Measurements from ENCODE around the gene ANKRD65.

GRCh38 chr1:1431845-1432273, 10.8 kb upstream of the ANKRD65 start:
- TF ChIP-seq, protein P1, sequence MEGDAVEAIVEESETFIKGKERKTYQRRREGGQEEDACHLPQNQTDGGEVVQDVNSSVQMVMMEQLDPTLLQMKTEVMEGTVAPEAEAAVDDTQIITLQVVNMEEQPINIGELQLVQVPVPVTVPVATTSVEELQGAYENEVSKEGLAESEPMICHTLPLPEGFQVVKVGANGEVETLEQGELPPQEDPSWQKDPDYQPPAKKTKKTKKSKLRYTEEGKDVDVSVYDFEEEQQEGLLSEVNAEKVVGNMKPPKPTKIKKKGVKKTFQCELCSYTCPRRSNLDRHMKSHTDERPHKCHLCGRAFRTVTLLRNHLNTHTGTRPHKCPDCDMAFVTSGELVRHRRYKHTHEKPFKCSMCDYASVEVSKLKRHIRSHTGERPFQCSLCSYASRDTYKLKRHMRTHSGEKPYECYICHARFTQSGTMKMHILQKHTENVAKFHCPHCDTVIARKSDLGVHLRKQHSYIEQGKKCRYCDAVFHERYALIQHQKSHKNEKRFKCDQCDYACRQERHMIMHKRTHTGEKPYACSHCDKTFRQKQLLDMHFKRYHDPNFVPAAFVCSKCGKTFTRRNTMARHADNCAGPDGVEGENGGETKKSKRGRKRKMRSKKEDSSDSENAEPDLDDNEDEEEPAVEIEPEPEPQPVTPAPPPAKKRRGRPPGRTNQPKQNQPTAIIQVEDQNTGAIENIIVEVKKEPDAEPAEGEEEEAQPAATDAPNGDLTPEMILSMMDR (IDR thresholded peaks at IDR 0.05 in 2 of 3, conservative IDR thresholded peaks at IDR 0.05 in 1 of 3; ENCODE audit: borderline replicate concordance in 1 of 3, insufficient read depth in 1 of 3, low read depth in 2 of 3, low read length in 2 of 3): no peak
- TF ChIP-seq ATF3 (IDR thresholded peaks at IDR 0.05) (no peak), FOSL1 (IDR thresholded peaks at IDR 0.05; ENCODE audit: low read depth) (no peak), POLR2AphosphoS5 (IDR thresholded peaks at IDR 0.05; ENCODE audit: low read depth, low read length) (no peak), EZH2phosphoT487 (IDR thresholded peaks at IDR 0.05; ENCODE audit: borderline replicate concordance) (no peak)
